ENCODE measurements around the gene BRINP2. TPM values are rescaled to one million over a fixed set of nuclear protein-coding genes. Genes with fewer than 3 reads are reported as not detected.

Gene BRINP2
- polyA plus RNA-seq, 2 of the 4 experiments (the other 2 are of a cell fraction): 0.04 to 0.09 TPM

DNA sequence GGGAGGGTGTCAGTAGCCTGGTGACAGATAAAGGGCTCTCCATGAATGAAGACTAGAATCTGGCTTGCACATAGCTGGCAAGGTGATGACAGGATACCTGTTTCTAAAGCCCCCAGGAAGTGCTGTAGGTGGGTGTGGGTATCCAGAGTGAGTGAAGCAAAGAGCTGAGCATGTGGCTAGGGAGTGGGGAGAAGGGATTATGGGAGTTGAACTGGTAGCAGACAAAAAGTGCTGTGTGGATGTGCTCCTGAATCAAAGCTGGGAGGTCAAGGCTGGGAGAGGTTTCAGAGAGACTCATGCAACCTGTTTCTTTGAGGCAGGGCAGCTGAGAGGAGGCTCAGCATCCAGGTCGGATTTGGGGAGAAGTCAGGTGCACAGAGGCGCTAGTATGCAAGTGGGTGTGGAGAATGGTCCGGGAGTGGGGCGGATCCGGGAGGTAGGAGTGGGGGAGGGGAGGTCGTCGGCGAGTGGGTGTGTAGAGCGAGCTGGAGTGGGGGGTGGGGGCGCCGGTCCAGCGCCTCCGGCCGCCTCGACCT lies 6.8 kb upstream of the BRINP2 start:
- no peak for ATAC-seq
- Histone ChIP-seq H3K9me3 (no peaks in the 10 kb centered on the region), H3K4me3 (peak overlapping the region; percentile 13; the same call in 2 of the 3 replicates), H3K27ac (no peak overlapping the region), H3K4me2 (peak overlapping the region; percentile 52), H3K4me1 (no peaks in the 10 kb centered on the region)
- ChIA-PET CTCF (interaction anchor here (1.4 to 1.8 kb wide), 2 partner anchors 17 to 87 kb away, joined by 3 to 9 read pairs; no protein-coding TSS in a partner anchor), POLR2A (no interaction called here)
- WGBS (ENCODE audit: missing lambda C conversion rate): 12% methylated on average over 7 of the region's 15 CpGs
- DNase-seq (ENCODE audit: low read depth in 1 of 2, low spot score in 1 of 2): no peak
- FAIRE-seq: no peak
- no peak for TF ChIP-seq KDM1A (IDR thresholded peaks at IDR 0.05; ENCODE audit: low read depth)
- TF ChIP-seq KDM5A (IDR thresholded peaks at IDR 0.05): no peak
- no peak for TF ChIP-seq EHMT2 (IDR thresholded peaks at IDR 0.05; ENCODE audit: low read depth)
- no peak for TF ChIP-seq TFCP2L1 (CRISPR knock-in tag; IDR thresholded peaks at IDR 0.05)
- TF ChIP-seq CHD4 (IDR thresholded peaks at IDR 0.05; ENCODE audit: borderline replicate concordance): no peak
- TF ChIP-seq HOXB5 (CRISPR knock-in tag; IDR thresholded peaks at IDR 0.05): no peak
- TF ChIP-seq, protein P1, sequence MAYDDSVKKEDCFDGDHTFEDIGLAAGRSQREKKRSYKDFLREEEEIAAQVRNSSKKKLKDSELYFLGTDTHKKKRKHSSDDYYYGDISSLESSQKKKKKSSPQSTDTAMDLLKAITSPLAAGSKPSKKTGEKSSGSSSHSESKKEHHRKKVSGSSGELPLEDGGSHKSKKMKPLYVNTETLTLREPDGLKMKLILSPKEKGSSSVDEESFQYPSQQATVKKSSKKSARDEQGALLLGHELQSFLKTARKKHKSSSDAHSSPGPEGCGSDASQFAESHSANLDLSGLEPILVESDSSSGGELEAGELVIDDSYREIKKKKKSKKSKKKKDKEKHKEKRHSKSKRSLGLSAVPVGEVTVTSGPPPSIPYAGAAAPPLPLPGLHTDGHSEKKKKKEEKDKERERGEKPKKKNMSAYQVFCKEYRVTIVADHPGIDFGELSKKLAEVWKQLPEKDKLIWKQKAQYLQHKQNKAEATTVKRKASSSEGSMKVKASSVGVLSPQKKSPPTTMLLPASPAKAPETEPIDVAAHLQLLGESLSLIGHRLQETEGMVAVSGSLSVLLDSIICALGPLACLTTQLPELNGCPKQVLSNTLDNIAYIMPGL (CRISPR knock-in tag; IDR thresholded peaks at IDR 0.05; ENCODE audit: borderline replicate concordance): no peak
- TF ChIP-seq JUN (IDR thresholded peaks at IDR 0.05): no peak
- TF ChIP-seq HOXB13 (CRISPR knock-in tag; IDR thresholded peaks at IDR 0.05; ENCODE audit: low read depth): no peak
- TF ChIP-seq CEBPB (IDR thresholded peaks at IDR 0.05): no peak
- TF ChIP-seq, protein P2, sequence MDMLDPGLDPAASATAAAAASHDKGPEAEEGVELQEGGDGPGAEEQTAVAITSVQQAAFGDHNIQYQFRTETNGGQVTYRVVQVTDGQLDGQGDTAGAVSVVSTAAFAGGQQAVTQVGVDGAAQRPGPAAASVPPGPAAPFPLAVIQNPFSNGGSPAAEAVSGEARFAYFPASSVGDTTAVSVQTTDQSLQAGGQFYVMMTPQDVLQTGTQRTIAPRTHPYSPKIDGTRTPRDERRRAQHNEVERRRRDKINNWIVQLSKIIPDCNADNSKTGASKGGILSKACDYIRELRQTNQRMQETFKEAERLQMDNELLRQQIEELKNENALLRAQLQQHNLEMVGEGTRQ (IDR thresholded peaks at IDR 0.05): no peak
- TF ChIP-seq ZC3H11A (IDR thresholded peaks at IDR 0.05): no peak
- TF ChIP-seq, protein P3, sequence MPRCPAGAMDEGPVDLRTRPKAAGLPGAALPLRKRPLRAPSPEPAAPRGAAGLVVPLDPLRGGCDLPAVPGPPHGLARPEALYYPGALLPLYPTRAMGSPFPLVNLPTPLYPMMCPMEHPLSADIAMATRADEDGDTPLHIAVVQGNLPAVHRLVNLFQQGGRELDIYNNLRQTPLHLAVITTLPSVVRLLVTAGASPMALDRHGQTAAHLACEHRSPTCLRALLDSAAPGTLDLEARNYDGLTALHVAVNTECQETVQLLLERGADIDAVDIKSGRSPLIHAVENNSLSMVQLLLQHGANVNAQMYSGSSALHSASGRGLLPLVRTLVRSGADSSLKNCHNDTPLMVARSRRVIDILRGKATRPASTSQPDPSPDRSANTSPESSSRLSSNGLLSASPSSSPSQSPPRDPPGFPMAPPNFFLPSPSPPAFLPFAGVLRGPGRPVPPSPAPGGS (IDR thresholded peaks at IDR 0.05): no peak
- no peak for TF ChIP-seq RARB (CRISPR knock-in tag; IDR thresholded peaks at IDR 0.05)
- TF ChIP-seq ZFP36 (IDR thresholded peaks at IDR 0.05; ENCODE audit: borderline replicate concordance, partially characterized antibody): no peak
- no peak for TF ChIP-seq ZSCAN20 (CRISPR knock-in tag; IDR thresholded peaks at IDR 0.05)
- no peak for TF ChIP-seq HOXA7 (CRISPR knock-in tag; IDR thresholded peaks at IDR 0.05)
- no peak for TF ChIP-seq TP53 (CRISPR knock-in tag; IDR thresholded peaks at IDR 0.05)
- no peak for TF ChIP-seq ZNF302 (CRISPR knock-in tag; IDR thresholded peaks at IDR 0.05)
- no peak for TF ChIP-seq HEYL (CRISPR knock-in tag; IDR thresholded peaks at IDR 0.05)

DNA sequence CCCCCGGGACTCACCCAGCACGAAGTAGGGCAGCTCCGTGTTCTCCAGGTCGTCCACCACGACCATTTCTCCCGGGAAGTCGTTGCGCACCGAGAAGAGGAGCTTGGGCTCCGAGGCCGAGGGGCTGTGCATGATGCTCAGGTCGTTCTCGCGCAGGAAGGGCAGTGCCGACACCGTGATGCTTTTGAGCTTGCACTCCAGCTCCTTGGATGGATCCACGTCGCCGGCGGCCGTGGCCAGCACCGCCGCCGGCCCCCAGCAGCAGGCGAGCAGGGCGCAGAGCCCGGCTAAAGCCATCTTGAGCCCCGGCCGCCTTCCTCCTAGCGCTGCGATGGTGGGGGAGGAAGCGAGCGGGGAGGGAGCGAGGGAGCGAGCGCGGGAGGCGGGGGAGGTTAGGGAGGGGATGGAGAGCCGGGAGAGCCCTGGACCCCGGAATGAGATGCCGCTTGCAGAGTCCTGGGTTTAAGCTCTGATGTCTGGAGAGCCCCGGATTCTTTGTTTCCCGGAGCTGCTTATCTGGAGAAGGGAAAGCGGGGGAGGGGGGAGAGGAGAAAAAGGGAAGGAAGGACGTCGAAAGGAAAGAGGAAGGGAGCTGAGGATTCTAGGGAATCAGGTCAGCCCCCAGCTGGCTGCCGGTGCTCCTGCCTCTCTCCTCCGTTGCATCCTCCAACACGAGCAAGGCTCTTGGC lies 6.2 kb upstream of the BRINP2 start, which contains the start of gene ASTN1:
ASTN1 (minus strand) TSS at position 333 of the 689 bp plus-strand sequence; CDS start at position 297, 36 bp downstream.
- TF ChIP-seq HOXB13 (CRISPR knock-in tag; IDR thresholded peaks at IDR 0.05; ENCODE audit: low read depth) (no peak), ZFP36 (IDR thresholded peaks at IDR 0.05; ENCODE audit: borderline replicate concordance, partially characterized antibody) (no peak), RAD21 (conservative IDR thresholded peaks at IDR 0.05 in 1 of 2, IDR thresholded peaks at IDR 0.05 in 1 of 2) (no peak), RNF2 (IDR thresholded peaks at IDR 0.05; ENCODE audit: borderline replicate concordance, low read depth) (no peak)
- 24% methylated on average over 22 of the region's 49 CpGs for WGBS (ENCODE audit: missing lambda C conversion rate)
- peak within 1 kb of the TSS; percentile 13 for H3K4me3 ChIP-seq
- no peaks in the 10 kb centered on the region for H3K4me1 ChIP-seq
- POLR2A ChIA-PET: no interaction called here
- peak in 1 of 2 experiments; percentile 41; a peak in 3 of 6 replicates for ATAC-seq
- no peak within 1 kb of the TSS for H3K27ac ChIP-seq
- FAIRE-seq: no peak
- CTCF ChIA-PET: interaction anchor here (0.6 to 1.8 kb wide), 3 partner anchors 17 to 87 kb away, joined by 3 to 9 read pairs (median 3); no protein-coding TSS in a partner anchor
- peak within 1 kb of the TSS; percentile 52 for H3K4me2 ChIP-seq
- no peak for DNase-seq (ENCODE audit: low read depth in 1 of 2, low spot score in 1 of 2)
- H3K9me3 ChIP-seq: no peaks in the 10 kb centered on the region

All from A549 (cell line).